WTC11 (cell line): ENCODE data around the gene WDFY3. TPM values are rescaled to one million over a fixed set of nuclear protein-coding genes. Genes with fewer than 3 reads are reported as not detected.

ENCODE experiments used
- ATAC-seq: fragments of 200-7000 bp; cut with Tn5 transposase; 2 replicates; pipeline ENCODE4 v1.10.0; 2021; ENCODE audit warnings: mild to moderate bottlenecking, moderate library complexity
- CTCF ChIA-PET: fragments of 300-600 bp; sonication (Branson Sonifier 250); formaldehyde crosslinking; loops from one replicate; lab custom pipeline; 2021; ENCODE audit warnings: antibody characterized with exemption; lab: Charles Lee
- POLR2A ChIA-PET: fragments of 350-600 bp; sonication (Branson Sonifier 250); formaldehyde crosslinking; loops from one replicate; lab custom pipeline; 2021; ENCODE audit warnings: antibody characterized with exemption; lab: Charles Lee
- DNase-seq: peaks from one replicate; pipeline ENCODE4 v3.0.0; 2021; ENCODE audit warnings: low spot score
- H3K27ac Mint-ChIP-seq: 2 replicates; pipeline ENCODE4 v1.8.0; 2021; ENCODE audit warnings: mixed read lengths
- H3K27me3 Mint-ChIP-seq: 2 replicates; pipeline ENCODE4 v1.8.0; 2021; ENCODE audit warnings: low read depth, mild to moderate bottlenecking, moderate library complexity, mixed read lengths
- H3K36me3 Mint-ChIP-seq: 2 replicates; pipeline ENCODE4 v1.8.0; 2021; ENCODE audit warnings: mixed read lengths
- H3K4me1 Mint-ChIP-seq: 2 replicates; pipeline ENCODE4 v1.8.0; 2022; ENCODE audit warnings: mixed read lengths
- H3K4me3 Mint-ChIP-seq: 2 replicates; pipeline ENCODE4 v1.8.0; 2021; ENCODE audit warnings: mild to moderate bottlenecking, moderate library complexity, mixed read lengths
- H3K9me3 Mint-ChIP-seq: 2 replicates; pipeline ENCODE4 v1.8.0; 2021; ENCODE audit warnings: mixed read lengths
- AFF4 ChIP-seq: sonication (generic); formaldehyde crosslinking; IDR thresholded peaks from 2 replicates; pipeline ENCODE4 v1.8.1; 2023; ENCODE audit warnings: mild to moderate bottlenecking, missing genetic modification reagents, borderline replicate concordance
- ATF2 ChIP-seq: sonication (generic); formaldehyde crosslinking; IDR thresholded peaks from 2 replicates; pipeline ENCODE4 v1.8.1; 2022; ENCODE audit warnings: low read depth, missing genetic modification reagents, borderline replicate concordance
- CDX4 ChIP-seq: fragments of 250-450 bp; sonication (Bioruptor Pico); IDR thresholded peaks from 2 replicates; pipeline ENCODE4 v1.9.0; 2021; ENCODE audit warnings: moderate library complexity, mild to moderate bottlenecking, inconsistent platforms, borderline replicate concordance
- CREM ChIP-seq: sonication (generic); formaldehyde crosslinking; IDR thresholded peaks from 2 replicates; pipeline ENCODE4 v1.8.1; 2022; ENCODE audit warnings: mild to moderate bottlenecking, missing genetic modification reagents, moderate library complexity
- EMX1 ChIP-seq: fragments of 250-450 bp; sonication (Bioruptor Pico); IDR thresholded peaks from 2 replicates; pipeline ENCODE4 v1.8.0; 2021; ENCODE audit warnings: mild to moderate bottlenecking
- FOXP1 ChIP-seq: sonication (generic); formaldehyde crosslinking; IDR thresholded peaks from 2 replicates; pipeline ENCODE4 v1.8.0; 2022; ENCODE audit warnings: missing genetic modification reagents, mild to moderate bottlenecking, moderate library complexity, borderline replicate concordance
- JUN ChIP-seq: sonication (generic); formaldehyde crosslinking; IDR thresholded peaks from 2 replicates; pipeline ENCODE4 v1.8.0; 2023; ENCODE audit warnings: mild to moderate bottlenecking, missing genetic modification reagents
- MYBL2 ChIP-seq: sonication (generic); formaldehyde crosslinking; IDR thresholded peaks from 2 replicates; pipeline ENCODE4 v1.8.1; 2023; ENCODE audit warnings: mild to moderate bottlenecking, moderate library complexity, missing genetic modification reagents
- NFYB ChIP-seq: sonication (generic); formaldehyde crosslinking; conservative IDR thresholded peaks from 2 replicates; pipeline ENCODE4 v1.8.0; 2022; ENCODE audit warnings: low read depth, missing genetic modification reagents
- PRDM15 ChIP-seq: sonication (generic); formaldehyde crosslinking; IDR thresholded peaks from 2 replicates; pipeline ENCODE4 v1.8.0; 2022; ENCODE audit warnings: missing genetic modification reagents
- PRRX2 ChIP-seq: fragments of 250-450 bp; sonication (Bioruptor Pico); IDR thresholded peaks from 2 replicates; pipeline ENCODE4 v1.8.0; 2021; ENCODE audit warnings: mild to moderate bottlenecking
- ZBTB21 ChIP-seq: sonication (generic); formaldehyde crosslinking; IDR thresholded peaks from 2 replicates; pipeline ENCODE4 v1.8.1; 2023; ENCODE audit warnings: mild to moderate bottlenecking, missing genetic modification reagents, borderline replicate concordance
- ZNF425 ChIP-seq: fragments of 250-450 bp; sonication (Bioruptor Pico); conservative IDR thresholded peaks from 2 replicates; pipeline ENCODE4 v1.9.0; 2021; ENCODE audit warnings: mild to moderate bottlenecking
- ZNF512 ChIP-seq: sonication (generic); formaldehyde crosslinking; IDR thresholded peaks from 2 replicates; pipeline ENCODE4 v1.8.1; 2022; ENCODE audit warnings: missing genetic modification reagents, borderline replicate concordance
- ZNF532 ChIP-seq: fragments of 250-450 bp; sonication (Bioruptor Pico); IDR thresholded peaks from 2 replicates; pipeline ENCODE4 v1.9.0; 2021; ENCODE audit warnings: mild to moderate bottlenecking, borderline replicate concordance
- ZSCAN18 ChIP-seq: fragments of 250-450 bp; sonication (Bioruptor Pico); IDR thresholded peaks from 2 replicates; pipeline ENCODE4 v2.1.2; 2022; ENCODE audit warnings: mild to moderate bottlenecking, moderate library complexity
- total RNA-seq: library from RNA; stranded (reverse); gene quantifications from 3 replicates; pipeline ENCODE4 v1.2.3, GENCODE V29; 2021

Gene WDFY3
- total RNA-seq, 1 experiment from 2014 or later: 77.2 TPM

GRCh38 chr4:84924434-84924833 lies 42.1 kb downstream of the WDFY3 start:
- Mint-ChIP-seq H3K4me1 (peaks cover 51% of the 10 kb centered on the region), H3K27me3 (no peaks in the 10 kb centered on the region), H3K9me3 (peaks cover 25% of the 10 kb centered on the region), H3K27ac (peak overlapping the region; percentile 14), H3K36me3 (peaks cover 28% of the 10 kb centered on the region), H3K4me3 (no peak overlapping the region)
- no peak for DNase-seq
- ATAC-seq: no peak
- ChIA-PET POLR2A (no interaction called here), CTCF (no interaction called here)
- TF ChIP-seq JUN (CRISPR knock-in tag) (no peak), ZNF425 (CRISPR knock-in tag) (no peak), AFF4 (no peak), MYBL2 (CRISPR knock-in tag) (no peak), CDX4 (CRISPR knock-in tag) (no peak), FOXP1 (CRISPR knock-in tag) (no peak), ATF2 (CRISPR knock-in tag) (no peak), PRDM15 (CRISPR knock-in tag) (no peak), EMX1 (CRISPR knock-in tag) (no peak), ZBTB21 (no peak), CREM (CRISPR knock-in tag) (no peak), ZSCAN18 (no peak), ZNF532 (no peak), NFYB (CRISPR knock-in tag) (no peak), PRRX2 (no peak), ZNF512 (CRISPR knock-in tag) (no peak)
